Stomach (tissue), 4 donors: ENCODE measurements around the gene FOXB2.

Experiments
- EP300 ChIP-seq: sonication (generic); formaldehyde crosslinking; IDR thresholded peaks from one replicate; pipeline ENCODE4 v1.6.1; 2017; ENCODE audit warnings: antibody characterized with exemption
- POLR2AphosphoS5 ChIP-seq, 3 donors: sonication (generic); formaldehyde crosslinking; IDR thresholded peaks; one replicate each; pipeline ENCODE4 v1.6.1; 2016; ENCODE audit warnings: antibody characterized with exemption in 3 of 3

- no peak for TF ChIP-seq EP300
- TF ChIP-seq POLR2AphosphoS5 (IDR thresholded peaks at IDR 0.05) = no peak
Observed at GRCh38 chr9:76985581-76985980, 33.9 kb upstream of the FOXB2 start.
